Activated CD8-positive, alpha-beta memory T cell treated with anti-CD3 and anti-CD28 coated beads, Interleukin-2, amount 10 ng/mL, durations not matched to agents 7 days and 5 days (primary cell): ENCODE results near the gene CARD19. TPM values are rescaled to one million over a fixed set of nuclear protein-coding genes. Genes with fewer than 3 reads are reported as not detected.

Experiments
- ATAC-seq: fragments of 150-1000 bp; cut with Tn5 transposase; one replicate; pipeline ENCODE4 v1.10.0; 2021; ENCODE audit warnings: moderate library complexity
- CTCF ChIA-PET: fragments of 350-600 bp; sonication (Branson Sonifier 250); formaldehyde crosslinking; loops from one replicate; lab custom pipeline; 2021; ENCODE audit warnings: antibody characterized with exemption; lab: Charles Lee
- DNase-seq: peaks from one replicate; pipeline ENCODE4 v3.0.0-alpha.2; 2020
- H3K27ac Mint-ChIP-seq: one replicate; pipeline ENCODE4 v1.8.0; 2021; ENCODE audit warnings: mild to moderate bottlenecking, mixed read lengths
- H3K27me3 Mint-ChIP-seq: one replicate; pipeline ENCODE4 v1.8.0; 2021; ENCODE audit warnings: mixed read lengths
- H3K36me3 Mint-ChIP-seq: one replicate; pipeline ENCODE4 v1.8.0; 2021; ENCODE audit warnings: mild to moderate bottlenecking, mixed read lengths
- H3K4me1 Mint-ChIP-seq: one replicate; pipeline ENCODE4 v1.8.0; 2021; ENCODE audit warnings: mixed read lengths
- H3K4me3 Mint-ChIP-seq: one replicate; pipeline ENCODE4 v1.8.0; 2021; ENCODE audit warnings: mild to moderate bottlenecking, moderate library complexity, mixed read lengths
- H3K9me3 Mint-ChIP-seq: one replicate; pipeline ENCODE4 v1.8.0; 2022; ENCODE audit warnings: low read depth, mixed read lengths
- total RNA-seq, 2 experiments: library from RNA; stranded (reverse); gene quantifications; one replicate each; pipeline ENCODE4 v1.2.3, GENCODE V29; 2021

The CARD19 gene
- total RNA-seq, 2 experiments from 2014 or later = 45.0 to 83.0 TPM

DNA sequence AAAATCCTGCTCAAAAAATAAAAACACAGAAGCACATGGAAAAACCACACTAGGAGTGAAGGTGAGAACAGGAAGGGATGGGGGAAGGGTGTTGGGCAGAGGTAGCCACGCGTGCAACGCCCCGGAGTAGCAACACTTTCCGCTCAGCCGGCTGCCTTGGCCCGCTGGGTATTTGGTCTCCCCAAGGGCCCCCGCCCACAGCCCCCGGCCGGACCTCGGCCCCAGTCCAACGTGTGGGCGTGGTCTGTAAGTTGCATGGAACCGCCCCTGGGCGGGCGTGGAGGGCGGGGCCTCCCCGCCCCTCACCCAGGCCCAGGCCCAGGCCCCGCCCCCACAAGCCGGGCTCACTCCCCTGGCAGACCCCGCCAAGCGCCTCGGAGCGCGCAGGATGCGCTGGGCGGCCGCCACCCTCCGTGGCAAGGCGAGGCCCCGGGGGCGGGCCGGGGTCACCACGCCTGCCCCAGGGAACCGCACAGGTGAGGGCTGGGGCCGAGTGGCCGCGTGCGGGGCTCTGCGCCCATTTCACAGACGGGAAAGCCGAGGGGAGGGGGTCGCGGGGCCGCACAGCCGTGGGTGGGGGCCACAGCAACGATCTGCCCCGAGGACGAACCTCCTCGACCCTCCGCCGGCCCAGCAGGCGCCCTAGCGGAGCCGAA, 37.5 kb upstream of the CARD19 start, which contains the start of gene SUSD3:
TSS of gene SUSD3 (plus strand) at position 347 of the 656 bp plus-strand sequence. CDS start at position 389, 42 bp downstream.
- no peaks in the 10 kb centered on the region for H3K27me3 Mint-ChIP-seq
- H3K36me3 Mint-ChIP-seq = peaks cover 7% of the 10 kb centered on the region
- CTCF ChIA-PET = interaction anchor here (1.2 to 1.3 kb wide), 3 partner anchors 33 to 55 kb away, joined by 3 to 6 read pairs (median 5); no protein-coding TSS in a partner anchor
- peaks cover 51% of the 10 kb centered on the region for H3K4me1 Mint-ChIP-seq
- peak within 1 kb of the TSS; percentile 85 for H3K4me3 Mint-ChIP-seq
- DNase-seq = peak; percentile 76
- ATAC-seq = peak; percentile 72
- no peaks in the 10 kb centered on the region for H3K9me3 Mint-ChIP-seq
- H3K27ac Mint-ChIP-seq = peak within 1 kb of the TSS; percentile 93

DNA sequence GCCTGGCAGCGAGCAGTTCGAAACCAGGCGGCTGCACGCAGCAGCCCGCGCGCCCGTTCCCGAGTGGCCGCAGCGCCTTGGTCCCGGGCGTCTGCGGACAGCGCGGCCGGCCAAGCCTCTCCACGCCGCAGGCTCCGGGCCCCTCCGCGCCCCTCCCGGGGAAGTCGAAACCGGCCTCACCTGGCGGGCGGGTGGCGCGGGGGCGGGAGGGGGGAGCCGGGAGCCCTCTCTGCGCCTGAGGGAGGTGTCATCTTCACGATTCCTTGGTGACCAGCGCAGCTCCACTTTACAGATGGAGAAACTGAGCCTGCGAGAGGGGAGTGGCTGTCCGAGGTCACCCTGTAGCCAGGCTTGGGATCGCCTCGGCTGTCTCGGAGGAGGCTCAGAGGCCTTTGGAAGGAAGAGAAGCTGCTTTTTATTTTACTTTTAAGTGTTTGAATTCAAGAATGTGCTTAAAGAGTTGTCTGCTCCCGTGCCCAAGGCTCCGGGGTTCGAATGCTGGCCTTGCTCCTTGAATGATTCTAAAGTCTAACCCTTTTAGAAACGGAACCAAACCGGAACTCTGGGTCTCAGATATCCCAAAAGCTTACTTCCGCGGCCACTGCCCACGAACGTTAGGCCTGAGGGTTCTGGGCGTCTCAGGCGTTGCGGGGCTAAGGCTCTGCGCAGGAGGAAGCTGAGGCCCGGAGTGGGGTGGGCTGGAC, 36.9 kb upstream of the CARD19 start:
- DNase-seq = peak; percentile 63
- peaks cover 10% of the 10 kb centered on the region for H3K36me3 Mint-ChIP-seq

DNA sequence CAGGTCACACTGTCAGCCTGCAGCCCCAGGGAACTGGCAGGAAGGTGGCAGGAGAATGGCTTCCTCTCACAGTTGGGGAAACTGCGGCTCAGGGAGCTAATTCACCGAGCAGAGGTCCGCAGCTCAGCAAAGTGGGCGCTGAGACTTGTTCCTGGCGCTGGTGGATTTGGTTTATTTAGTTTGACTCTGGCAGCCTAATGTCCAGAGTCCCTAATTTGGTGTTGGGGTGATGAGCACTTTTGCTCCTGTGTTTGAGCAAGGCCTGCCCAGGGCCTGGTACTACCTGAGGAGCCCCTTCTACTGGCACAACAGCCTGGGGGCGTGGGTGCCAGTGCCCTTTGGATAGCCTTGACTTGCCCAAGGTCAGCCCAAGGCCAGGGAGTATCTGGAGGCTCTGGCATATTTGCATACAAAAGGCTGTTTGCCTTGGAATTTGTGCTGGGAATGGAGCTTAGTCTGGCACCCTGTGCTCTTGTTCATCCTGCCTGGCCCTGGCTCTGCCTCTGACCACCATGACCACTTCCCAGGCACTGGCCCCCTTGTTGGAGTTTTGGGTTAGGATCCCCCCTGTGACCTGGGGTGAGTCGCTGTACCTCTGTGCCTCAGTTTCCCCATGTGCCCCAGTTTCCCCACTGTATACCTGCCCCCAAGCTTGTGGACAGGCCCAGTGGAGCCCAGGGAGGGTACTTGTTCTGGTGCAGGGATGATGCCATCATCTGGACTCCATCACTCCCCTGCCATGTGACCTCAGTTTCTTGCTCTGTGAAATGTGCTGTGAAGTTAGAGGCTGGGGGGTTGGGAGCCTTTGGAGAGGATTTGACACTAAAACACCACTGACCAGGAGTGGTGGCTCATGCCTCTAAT, 36.1 kb upstream of the CARD19 start:
- DNase-seq (no peak), ATAC-seq (no peak)
- Mint-ChIP-seq H3K27ac (peak overlapping the region; percentile 93), H3K27me3 (no peaks in the 10 kb centered on the region), H3K4me3 (peak overlapping the region; percentile 85), H3K9me3 (no peaks in the 10 kb centered on the region), H3K4me1 (peaks cover 61% of the 10 kb centered on the region), H3K36me3 (peaks cover 17% of the 10 kb centered on the region)
- CTCF ChIA-PET = interaction anchor here (0.8 to 2.6 kb wide), 13 partner anchors 10 to 245 kb away, joined by 3 to 9 read pairs (median 4); partner anchors contain the start of gene CARD19

More for the DNA sequence above, 36.9 kb upstream of the CARD19 start:
- Mint-ChIP-seq H3K4me3 (peak overlapping the region; percentile 85), H3K4me1 (peaks cover 57% of the 10 kb centered on the region), H3K9me3 (no peaks in the 10 kb centered on the region), H3K27ac (peak overlapping the region; percentile 93), H3K27me3 (no peaks in the 10 kb centered on the region)
- ATAC-seq = peak; percentile 22
- CTCF ChIA-PET = interaction anchor here (0.8 to 2.6 kb wide), 9 partner anchors 9 to 111 kb away, joined by 3 to 9 read pairs (median 5); partner anchors contain the start of gene CARD19

DNA sequence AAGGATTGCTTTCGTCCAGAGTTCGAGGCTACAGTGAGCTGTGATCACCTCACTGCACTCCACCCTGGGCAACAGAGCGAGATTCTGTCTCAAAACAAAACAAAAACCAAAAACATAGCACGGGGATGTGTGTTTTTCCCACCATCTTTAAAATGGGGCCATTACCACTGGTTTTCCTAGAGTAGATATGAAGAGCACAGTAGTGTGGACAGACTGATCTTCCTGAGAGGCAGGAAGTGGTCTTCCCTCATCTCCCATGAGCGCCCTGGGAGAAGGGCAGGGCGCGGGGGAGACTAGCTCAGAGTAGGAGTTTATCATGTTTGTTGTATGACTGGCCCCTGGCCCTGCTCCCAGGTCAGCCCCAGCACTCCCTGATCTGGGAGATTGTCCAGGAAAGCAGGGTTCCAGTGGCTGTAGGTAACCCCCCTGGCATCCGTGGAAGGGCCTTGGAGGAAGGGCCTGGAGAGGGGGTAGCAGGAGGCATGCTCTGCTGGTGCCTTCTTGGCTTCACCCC, 35.2 kb upstream of the CARD19 start:
- ATAC-seq (no peak), DNase-seq (no peak)
- Mint-ChIP-seq H3K4me1 (peaks cover 69% of the 10 kb centered on the region), H3K27me3 (no peaks in the 10 kb centered on the region), H3K36me3 (peaks cover 24% of the 10 kb centered on the region), H3K27ac (peak overlapping the region; percentile 93), H3K4me3 (peak overlapping the region; percentile 85), H3K9me3 (no peaks in the 10 kb centered on the region)
- CTCF ChIA-PET = interaction anchor here (0.9 to 2.6 kb wide), 9 partner anchors 16 to 244 kb away, joined by 3 to 9 read pairs (median 4); partner anchors contain the start of gene CARD19

DNA sequence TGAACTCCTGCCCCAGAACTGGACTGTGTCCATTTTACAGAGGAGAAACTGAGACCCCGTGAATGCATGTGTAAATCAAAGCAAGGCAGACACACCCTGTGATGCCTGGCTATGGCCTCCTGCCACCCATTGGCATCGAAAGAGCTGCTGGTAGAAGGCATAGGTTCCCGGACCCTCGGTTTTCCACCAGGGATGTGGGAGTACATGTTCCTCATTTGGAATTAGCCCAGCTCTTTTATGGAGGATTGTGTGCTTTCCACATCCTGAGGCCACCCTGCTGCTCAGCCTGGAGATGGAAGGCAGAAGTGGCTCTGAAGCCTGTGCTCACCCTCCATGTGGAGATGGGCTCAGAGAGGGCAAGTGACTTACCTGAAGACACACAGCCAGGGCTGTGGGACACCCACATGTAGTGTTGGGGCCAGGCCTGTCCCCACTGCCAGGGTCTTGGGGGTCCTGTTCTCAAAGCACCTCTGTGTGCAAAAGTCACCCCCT, 34.7 kb upstream of the CARD19 start:
- CTCF ChIA-PET = interaction anchor here (0.9 to 2.6 kb wide), 8 partner anchors 17 to 244 kb away, joined by 3 to 9 read pairs (median 4); partner anchors contain the start of gene CARD19
- Mint-ChIP-seq H3K36me3 (peaks cover 26% of the 10 kb centered on the region), H3K27me3 (no peaks in the 10 kb centered on the region), H3K4me1 (peaks cover 72% of the 10 kb centered on the region), H3K4me3 (peak overlapping the region; percentile 85), H3K27ac (peak overlapping the region; percentile 93), H3K9me3 (no peaks in the 10 kb centered on the region)
- DNase-seq (no peak), ATAC-seq (no peak)

DNA sequence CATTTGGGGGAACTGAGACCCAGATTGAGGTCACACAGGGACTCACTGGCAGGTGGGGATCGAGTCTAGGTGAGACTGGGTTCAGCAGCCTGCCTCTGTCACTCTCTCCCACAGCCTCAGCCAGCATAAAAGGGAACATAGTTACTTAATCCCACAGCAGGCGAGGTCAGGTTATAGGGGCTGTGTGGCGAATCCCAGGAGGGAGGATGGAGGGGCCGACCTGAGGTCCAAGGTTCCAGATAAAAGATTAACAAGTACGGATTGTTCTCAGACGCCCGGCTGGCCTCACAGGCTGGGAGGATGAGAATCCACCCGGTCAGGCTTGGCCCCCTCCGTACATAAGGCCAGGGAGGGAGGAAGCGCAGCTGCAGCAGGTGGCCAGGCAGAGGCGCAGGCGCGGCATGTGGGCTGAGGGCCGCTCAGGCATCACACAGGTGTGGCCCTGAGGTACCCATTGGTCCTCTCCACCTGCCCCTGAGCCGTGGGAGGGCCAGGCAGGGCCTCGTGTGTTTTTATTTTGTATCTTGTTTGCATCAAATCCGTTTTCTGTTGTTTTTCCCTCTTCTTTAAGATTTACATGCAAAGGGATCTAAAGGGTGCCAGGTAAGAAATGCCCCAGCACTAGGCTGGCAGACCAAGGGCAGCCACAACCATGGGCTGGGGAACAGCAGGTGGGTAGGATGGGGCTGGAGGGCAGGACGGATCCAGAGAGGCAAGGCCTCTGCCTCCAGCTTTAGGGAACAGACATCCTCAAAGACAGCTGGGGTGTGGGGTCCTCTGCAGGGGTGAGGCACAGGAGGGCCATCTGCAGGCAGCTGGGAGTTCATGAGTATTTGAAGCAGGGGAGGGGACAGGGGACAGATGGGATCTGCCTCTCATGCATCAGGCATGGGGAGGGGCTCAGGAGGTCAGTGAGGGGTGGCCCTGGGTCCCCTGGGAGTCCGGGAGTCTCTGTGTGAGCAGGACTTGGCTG, 33.9 kb upstream of the CARD19 start:
- Mint-ChIP-seq H3K4me1 (peaks cover 76% of the 10 kb centered on the region), H3K36me3 (peaks cover 31% of the 10 kb centered on the region)
- DNase-seq = no peak

DNA sequence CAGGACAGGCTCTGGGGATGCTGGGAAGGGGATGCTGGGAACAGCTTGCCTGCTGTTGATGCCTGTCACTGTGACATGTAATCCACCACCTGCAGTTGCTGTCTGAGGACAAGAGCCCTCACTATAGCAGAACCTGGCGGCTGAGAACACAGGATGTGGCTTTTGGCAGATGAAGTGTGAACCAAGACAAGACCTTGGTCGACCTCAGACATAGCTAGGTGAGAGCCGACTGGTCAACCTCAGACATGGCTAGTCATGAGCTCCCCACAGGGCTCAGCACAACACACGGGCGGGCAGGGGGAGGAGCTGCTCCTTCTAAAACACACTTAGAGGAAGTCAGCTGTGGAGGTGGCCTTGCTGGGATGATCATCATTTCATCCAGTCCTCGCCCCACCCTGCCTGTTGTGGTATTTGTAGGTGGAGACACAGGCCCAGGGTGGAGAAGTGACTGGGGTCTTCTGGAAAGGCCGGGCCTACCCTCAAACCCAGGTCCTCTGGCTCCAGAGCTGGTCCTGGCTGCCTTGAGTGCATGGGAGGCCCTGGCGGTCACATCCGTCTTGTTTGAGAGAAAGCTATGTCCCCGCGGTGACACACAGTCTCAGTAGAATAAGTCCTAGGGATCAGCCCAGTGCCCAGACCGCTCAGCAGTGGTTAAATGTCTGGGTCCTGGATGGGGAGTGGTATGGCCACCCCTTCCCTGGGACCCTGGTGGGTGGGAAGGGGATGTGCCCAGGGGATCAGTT, 31.5 kb upstream of the CARD19 start:
- Mint-ChIP-seq H3K4me3 (peak overlapping the region; percentile 71), H3K36me3 (peaks cover 52% of the 10 kb centered on the region), H3K9me3 (no peaks in the 10 kb centered on the region), H3K27me3 (no peaks in the 10 kb centered on the region), H3K27ac (peak overlapping the region; percentile 98), H3K4me1 (peaks cover 77% of the 10 kb centered on the region)
- peak; percentile 91 for ATAC-seq
- DNase-seq = peak; percentile 99
- CTCF ChIA-PET = interaction anchor here (0.7 to 3.0 kb wide), 17 partner anchors 14 to 502 kb away, joined by 3 to 20 read pairs (median 4); partner anchors contain the start of gene CARD19

More for the DNA sequence above, 33.9 kb upstream of the CARD19 start:
- Mint-ChIP-seq H3K4me3 (peak overlapping the region; percentile 85), H3K27me3 (no peaks in the 10 kb centered on the region), H3K27ac (peak overlapping the region; percentile 93), H3K9me3 (no peaks in the 10 kb centered on the region)
- CTCF ChIA-PET = interaction anchor here (1.0 to 1.2 kb wide), 2 partner anchors 34 to 47 kb away, joined by 4 to 5 read pairs; no protein-coding TSS in a partner anchor
- ATAC-seq = no peak

DNA sequence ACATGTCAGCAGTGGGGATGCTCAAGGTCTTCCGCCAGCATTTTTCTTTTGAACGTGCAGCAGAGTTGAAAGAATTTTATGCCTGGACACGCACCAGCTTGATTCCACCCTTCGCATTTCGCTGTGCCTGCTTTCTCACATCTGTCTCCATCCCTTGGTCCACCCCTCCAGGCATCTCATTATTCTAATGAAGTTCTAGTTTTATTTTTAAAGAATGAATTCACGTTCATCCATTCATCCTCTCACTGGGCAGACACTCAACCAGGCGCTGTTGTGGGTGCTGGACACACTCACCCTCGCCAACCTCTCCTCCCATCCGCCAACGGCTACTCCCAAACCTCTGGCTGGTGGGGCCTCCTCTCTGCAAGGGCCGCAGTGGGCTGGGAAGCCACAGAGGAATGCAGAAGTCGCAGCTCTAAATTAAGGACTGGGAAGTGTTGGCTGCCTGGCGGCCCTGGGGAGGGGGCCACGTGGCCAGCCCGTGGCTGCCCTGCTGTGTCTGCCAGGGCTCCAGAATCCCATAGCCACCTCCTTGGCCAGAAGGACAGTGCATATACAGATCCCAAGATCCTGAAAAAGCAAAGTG, 30.8 kb upstream of the CARD19 start:
- Mint-ChIP-seq H3K36me3 (peaks cover 53% of the 10 kb centered on the region), H3K9me3 (no peaks in the 10 kb centered on the region), H3K27me3 (no peaks in the 10 kb centered on the region), H3K4me3 (peak overlapping the region; percentile 71), H3K4me1 (peaks cover 71% of the 10 kb centered on the region), H3K27ac (peak overlapping the region; percentile 98)
- DNase-seq (no peak), ATAC-seq (no peak)
- CTCF ChIA-PET = interaction anchor here (0.7 to 3.0 kb wide), 13 partner anchors 15 to 108 kb away, joined by 3 to 20 read pairs (median 4); partner anchors contain the start of gene CARD19

DNA sequence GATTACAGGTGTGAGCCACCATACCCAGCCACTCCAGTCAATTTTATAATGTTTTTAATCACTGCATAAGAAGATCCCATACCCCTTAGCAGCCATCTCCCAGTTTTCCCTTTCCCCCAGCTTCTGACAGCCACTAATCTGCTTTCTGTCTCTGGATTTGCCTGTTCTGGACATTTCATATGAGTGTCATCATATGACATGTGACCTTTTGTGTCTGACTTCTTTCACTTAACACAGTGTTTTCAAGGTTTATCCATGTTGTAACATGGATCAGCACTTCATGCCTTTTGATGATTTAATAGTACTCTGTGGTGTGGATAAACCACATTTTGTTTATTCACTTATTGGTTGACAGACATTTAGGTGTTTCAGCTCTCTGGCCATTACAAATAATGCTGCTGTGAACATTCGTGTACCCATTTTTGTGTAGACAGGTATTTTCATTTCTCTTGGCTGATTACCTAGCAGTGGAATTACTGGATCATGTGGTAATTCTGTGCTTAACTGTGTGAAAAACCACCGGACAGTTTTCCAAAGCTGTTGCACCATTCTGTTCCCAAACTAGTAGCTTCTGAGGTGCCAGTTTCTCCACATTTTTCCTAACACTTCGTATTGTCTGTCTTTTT, 28.9 kb upstream of the CARD19 start:
- no peaks in the 10 kb centered on the region for H3K9me3 Mint-ChIP-seq
- H3K27me3 Mint-ChIP-seq = no peaks in the 10 kb centered on the region
- ATAC-seq (no peak), DNase-seq (no peak)
- no peak overlapping the region for H3K4me3 Mint-ChIP-seq
- H3K27ac Mint-ChIP-seq = no peak overlapping the region
- H3K4me1 Mint-ChIP-seq = peaks cover 52% of the 10 kb centered on the region
- CTCF ChIA-PET = interaction anchor here (0.8 to 1.9 kb wide), 3 partner anchors 39 to 64 kb away, joined by 3 to 5 read pairs (median 5); no protein-coding TSS in a partner anchor
- H3K36me3 Mint-ChIP-seq = peaks cover 58% of the 10 kb centered on the region

DNA sequence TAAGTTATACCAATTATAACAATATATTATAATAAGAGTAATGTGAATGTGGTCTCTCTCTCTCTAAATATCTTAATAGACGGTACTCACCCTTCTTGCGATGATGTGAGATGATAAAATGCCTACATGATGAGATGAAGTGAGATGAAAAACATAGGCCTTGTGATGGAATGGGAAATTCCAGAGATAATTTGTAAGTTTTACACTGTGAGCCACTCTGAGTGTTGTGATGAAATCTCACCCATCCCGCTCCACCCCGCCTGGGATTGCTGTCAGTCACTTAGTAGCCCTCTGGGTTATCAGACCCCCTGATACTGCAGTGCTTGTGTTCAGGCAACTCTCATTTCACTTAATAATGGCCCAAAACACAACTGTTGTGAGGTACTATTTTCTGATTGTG, 27.1 kb upstream of the CARD19 start:
- CTCF ChIA-PET = interaction anchor here (1.0 kb wide), 1 partner anchor 15 kb away, joined by 3 read pairs; no protein-coding TSS in a partner anchor
- Mint-ChIP-seq H3K36me3 (peaks cover 53% of the 10 kb centered on the region), H3K4me1 (peaks cover 35% of the 10 kb centered on the region), H3K27me3 (no peaks in the 10 kb centered on the region), H3K9me3 (no peaks in the 10 kb centered on the region), H3K27ac (no peak overlapping the region), H3K4me3 (no peak overlapping the region)
- ATAC-seq (no peak), DNase-seq (no peak)
